ENCODE results near the gene MEI1. TPM values are rescaled to one million over a fixed set of nuclear protein-coding genes. Genes with fewer than 3 reads are reported as not detected.
A peak's percentile ranks its signal among the peaks of the same experiment; 100 is the strongest.
"Not testable (repeated sequence)": the region's sequence is repeated elsewhere in the genome, so short reads cannot be mapped to it uniquely, and the experiment has no call there.

Gene MEI1
- total RNA-seq, 1 experiment from 2014 or later: 0.35 TPM

GRCh38 chr22:41661088-41661487 is 38.2 kb upstream of the MEI1 start (continued):
- TF ChIP-seq, protein P1, sequence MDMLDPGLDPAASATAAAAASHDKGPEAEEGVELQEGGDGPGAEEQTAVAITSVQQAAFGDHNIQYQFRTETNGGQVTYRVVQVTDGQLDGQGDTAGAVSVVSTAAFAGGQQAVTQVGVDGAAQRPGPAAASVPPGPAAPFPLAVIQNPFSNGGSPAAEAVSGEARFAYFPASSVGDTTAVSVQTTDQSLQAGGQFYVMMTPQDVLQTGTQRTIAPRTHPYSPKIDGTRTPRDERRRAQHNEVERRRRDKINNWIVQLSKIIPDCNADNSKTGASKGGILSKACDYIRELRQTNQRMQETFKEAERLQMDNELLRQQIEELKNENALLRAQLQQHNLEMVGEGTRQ (CRISPR knock-in tag; IDR thresholded peaks at IDR 0.05): no peak
- TF ChIP-seq SMAD3 (CRISPR knock-in tag; IDR thresholded peaks at IDR 0.05; ENCODE audit: borderline replicate concordance) (no peak), CREM (CRISPR knock-in tag; IDR thresholded peaks at IDR 0.05) (no peak), CTCF (IDR thresholded peaks at IDR 0.05) (no peak), IRF2 (CRISPR knock-in tag; IDR thresholded peaks at IDR 0.05; ENCODE audit: borderline replicate concordance, low read depth) (no peak), JUN (CRISPR knock-in tag; IDR thresholded peaks at IDR 0.05) (no peak), CBFB (CRISPR knock-in tag; IDR thresholded peaks at IDR 0.05; ENCODE audit: low read depth) (no peak), TEAD1 (CRISPR knock-in tag; IDR thresholded peaks at IDR 0.05) (no peak), RELA (CRISPR knock-in tag; IDR thresholded peaks at IDR 0.05; ENCODE audit: borderline replicate concordance) (no peak), FOXP1 (CRISPR knock-in tag; IDR thresholded peaks at IDR 0.05; ENCODE audit: borderline replicate concordance) (no peak), NR2C2 (CRISPR knock-in tag; IDR thresholded peaks at IDR 0.05) (no peak)
- TF ChIP-seq, protein P2, sequence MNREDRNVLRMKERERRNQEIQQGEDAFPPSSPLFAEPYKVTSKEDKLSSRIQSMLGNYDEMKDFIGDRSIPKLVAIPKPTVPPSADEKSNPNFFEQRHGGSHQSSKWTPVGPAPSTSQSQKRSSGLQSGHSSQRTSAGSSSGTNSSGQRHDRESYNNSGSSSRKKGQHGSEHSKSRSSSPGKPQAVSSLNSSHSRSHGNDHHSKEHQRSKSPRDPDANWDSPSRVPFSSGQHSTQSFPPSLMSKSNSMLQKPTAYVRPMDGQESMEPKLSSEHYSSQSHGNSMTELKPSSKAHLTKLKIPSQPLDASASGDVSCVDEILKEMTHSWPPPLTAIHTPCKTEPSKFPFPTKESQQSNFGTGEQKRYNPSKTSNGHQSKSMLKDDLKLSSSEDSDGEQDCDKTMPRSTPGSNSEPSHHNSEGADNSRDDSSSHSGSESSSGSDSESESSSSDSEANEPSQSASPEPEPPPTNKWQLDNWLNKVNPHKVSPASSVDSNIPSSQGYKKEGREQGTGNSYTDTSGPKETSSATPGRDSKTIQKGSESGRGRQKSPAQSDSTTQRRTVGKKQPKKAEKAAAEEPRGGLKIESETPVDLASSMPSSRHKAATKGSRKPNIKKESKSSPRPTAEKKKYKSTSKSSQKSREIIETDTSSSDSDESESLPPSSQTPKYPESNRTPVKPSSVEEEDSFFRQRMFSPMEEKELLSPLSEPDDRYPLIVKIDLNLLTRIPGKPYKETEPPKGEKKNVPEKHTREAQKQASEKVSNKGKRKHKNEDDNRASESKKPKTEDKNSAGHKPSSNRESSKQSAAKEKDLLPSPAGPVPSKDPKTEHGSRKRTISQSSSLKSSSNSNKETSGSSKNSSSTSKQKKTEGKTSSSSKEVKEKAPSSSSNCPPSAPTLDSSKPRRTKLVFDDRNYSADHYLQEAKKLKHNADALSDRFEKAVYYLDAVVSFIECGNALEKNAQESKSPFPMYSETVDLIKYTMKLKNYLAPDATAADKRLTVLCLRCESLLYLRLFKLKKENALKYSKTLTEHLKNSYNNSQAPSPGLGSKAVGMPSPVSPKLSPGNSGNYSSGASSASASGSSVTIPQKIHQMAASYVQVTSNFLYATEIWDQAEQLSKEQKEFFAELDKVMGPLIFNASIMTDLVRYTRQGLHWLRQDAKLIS (CRISPR knock-in tag; IDR thresholded peaks at IDR 0.05; ENCODE audit: borderline replicate concordance): no peak

GRCh38 chr22:41661713-41662112 is 37.6 kb upstream of the MEI1 start:
- POLR2A ChIA-PET: no interaction called here
- no peaks in the 10 kb centered on the region for H3K27me3 Mint-ChIP-seq (ENCODE audit: low read depth)
- H3K36me3 Mint-ChIP-seq: peaks cover 51% of the 10 kb centered on the region
- DNase-seq (ENCODE audit: low spot score) (no peak), ATAC-seq (no peak)
- TF ChIP-seq, protein P3, sequence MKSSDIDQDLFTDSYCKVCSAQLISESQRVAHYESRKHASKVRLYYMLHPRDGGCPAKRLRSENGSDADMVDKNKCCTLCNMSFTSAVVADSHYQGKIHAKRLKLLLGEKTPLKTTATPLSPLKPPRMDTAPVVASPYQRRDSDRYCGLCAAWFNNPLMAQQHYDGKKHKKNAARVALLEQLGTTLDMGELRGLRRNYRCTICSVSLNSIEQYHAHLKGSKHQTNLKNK (CRISPR knock-in tag; IDR thresholded peaks at IDR 0.05): no peak
- no peak for TF ChIP-seq FOXP4 (CRISPR knock-in tag; IDR thresholded peaks at IDR 0.05)
- no peak for TF ChIP-seq GRHL2 (CRISPR knock-in tag; IDR thresholded peaks at IDR 0.05; ENCODE audit: insufficient replicate concordance, severe bottlenecking)
- H3K4me3 Mint-ChIP-seq: no peak overlapping the region
- no peaks in the 10 kb centered on the region for H3K9me3 Mint-ChIP-seq
- H3K4me1 Mint-ChIP-seq: no peaks in the 10 kb centered on the region; the same call in 1 of the 2 replicates
- CTCF ChIA-PET: no interaction called here
- no peak overlapping the region for H3K27ac Mint-ChIP-seq

GRCh38 chr22:41663594-41663993 is 35.7 kb upstream of the MEI1 start:
- DNase-seq (ENCODE audit: low spot score); CTCF ChIA-PET; ATAC-seq; H3K9me3 Mint-ChIP-seq; H3K27me3 Mint-ChIP-seq (ENCODE audit: low read depth); H3K4me3 Mint-ChIP-seq: not testable (repeated sequence)
- H3K27ac Mint-ChIP-seq: peak overlapping the region; percentile 56; the same call in 1 of the 2 replicates
- H3K36me3 Mint-ChIP-seq: peaks cover 36% of the 10 kb centered on the region
- H3K4me1 Mint-ChIP-seq: peaks cover 12% of the 10 kb centered on the region
- POLR2A ChIA-PET: interaction anchor here (0.5 kb wide), 1 partner anchor 176 kb away, joined by 3 read pairs; no protein-coding TSS in a partner anchor

Measured in WTC11 (cell line).